ENCODE results near the gene OSM.

Gene OSM

DNA sequence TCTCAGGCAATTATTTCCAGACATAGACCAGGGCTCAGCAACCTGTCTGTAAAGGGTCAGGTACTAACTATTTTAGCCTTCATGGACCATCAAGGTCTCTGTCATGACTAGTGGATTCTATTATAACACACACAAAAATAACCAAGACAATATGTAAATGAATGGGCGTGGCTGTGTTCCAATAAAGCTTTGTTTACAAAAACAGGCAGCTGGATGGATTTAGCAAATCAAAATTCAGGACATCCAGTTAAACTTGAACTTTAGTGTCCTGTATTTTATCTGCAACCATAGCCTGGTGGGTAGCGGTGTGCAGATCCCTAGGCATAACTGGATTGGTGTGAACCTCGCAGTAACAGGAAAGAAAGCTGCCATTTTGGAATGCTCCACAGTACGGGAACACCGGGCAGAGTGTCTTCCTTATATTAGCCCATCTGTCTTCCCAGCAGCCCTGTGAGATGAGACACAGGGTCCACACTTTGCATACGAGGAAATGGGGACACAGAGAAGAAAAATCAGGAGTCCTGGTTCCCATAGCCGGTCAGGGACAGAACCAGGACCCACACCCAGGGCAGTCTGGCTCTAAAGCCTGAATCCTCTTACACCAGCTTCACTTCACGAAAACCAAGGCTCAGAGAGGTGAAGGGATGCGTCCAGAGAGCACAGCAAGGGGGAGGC is 35.7 kb downstream of the OSM start:
- DNase-seq (ENCODE audit: low spot score) = no peak
- Histone ChIP-seq H3K4me3 (no peak overlapping the region), H3K27ac (no peak overlapping the region)
- TF ChIP-seq, protein P1, sequence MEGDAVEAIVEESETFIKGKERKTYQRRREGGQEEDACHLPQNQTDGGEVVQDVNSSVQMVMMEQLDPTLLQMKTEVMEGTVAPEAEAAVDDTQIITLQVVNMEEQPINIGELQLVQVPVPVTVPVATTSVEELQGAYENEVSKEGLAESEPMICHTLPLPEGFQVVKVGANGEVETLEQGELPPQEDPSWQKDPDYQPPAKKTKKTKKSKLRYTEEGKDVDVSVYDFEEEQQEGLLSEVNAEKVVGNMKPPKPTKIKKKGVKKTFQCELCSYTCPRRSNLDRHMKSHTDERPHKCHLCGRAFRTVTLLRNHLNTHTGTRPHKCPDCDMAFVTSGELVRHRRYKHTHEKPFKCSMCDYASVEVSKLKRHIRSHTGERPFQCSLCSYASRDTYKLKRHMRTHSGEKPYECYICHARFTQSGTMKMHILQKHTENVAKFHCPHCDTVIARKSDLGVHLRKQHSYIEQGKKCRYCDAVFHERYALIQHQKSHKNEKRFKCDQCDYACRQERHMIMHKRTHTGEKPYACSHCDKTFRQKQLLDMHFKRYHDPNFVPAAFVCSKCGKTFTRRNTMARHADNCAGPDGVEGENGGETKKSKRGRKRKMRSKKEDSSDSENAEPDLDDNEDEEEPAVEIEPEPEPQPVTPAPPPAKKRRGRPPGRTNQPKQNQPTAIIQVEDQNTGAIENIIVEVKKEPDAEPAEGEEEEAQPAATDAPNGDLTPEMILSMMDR (IDR thresholded peaks at IDR 0.05) = no peak

DNA sequence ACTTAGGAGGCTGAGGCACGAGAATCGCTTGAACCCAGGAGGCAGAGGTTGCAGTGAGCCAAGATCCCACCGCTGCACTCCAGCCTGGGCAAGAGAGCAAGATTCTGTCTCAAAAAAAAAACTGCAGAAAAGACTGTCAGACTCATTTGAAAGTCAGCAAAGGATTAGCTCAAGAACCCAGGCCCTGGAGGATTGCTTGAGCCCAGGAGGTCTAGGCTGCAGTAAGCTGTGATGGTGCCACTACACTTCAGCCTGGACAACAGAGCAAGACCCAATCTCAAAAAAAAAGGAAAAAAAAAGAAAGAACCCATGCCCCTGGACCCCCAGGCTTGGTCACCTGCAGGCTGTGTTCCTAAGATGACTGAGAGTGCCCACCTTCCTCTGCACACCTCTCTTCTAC is 36.3 kb downstream of the OSM start:
- no peak overlapping the region for H3K27ac ChIP-seq
- no peak overlapping the region for H3K4me3 ChIP-seq
- no peak for DNase-seq (ENCODE audit: low spot score)
- TF ChIP-seq, protein P1 (IDR thresholded peaks at IDR 0.05) = no peak

DNA sequence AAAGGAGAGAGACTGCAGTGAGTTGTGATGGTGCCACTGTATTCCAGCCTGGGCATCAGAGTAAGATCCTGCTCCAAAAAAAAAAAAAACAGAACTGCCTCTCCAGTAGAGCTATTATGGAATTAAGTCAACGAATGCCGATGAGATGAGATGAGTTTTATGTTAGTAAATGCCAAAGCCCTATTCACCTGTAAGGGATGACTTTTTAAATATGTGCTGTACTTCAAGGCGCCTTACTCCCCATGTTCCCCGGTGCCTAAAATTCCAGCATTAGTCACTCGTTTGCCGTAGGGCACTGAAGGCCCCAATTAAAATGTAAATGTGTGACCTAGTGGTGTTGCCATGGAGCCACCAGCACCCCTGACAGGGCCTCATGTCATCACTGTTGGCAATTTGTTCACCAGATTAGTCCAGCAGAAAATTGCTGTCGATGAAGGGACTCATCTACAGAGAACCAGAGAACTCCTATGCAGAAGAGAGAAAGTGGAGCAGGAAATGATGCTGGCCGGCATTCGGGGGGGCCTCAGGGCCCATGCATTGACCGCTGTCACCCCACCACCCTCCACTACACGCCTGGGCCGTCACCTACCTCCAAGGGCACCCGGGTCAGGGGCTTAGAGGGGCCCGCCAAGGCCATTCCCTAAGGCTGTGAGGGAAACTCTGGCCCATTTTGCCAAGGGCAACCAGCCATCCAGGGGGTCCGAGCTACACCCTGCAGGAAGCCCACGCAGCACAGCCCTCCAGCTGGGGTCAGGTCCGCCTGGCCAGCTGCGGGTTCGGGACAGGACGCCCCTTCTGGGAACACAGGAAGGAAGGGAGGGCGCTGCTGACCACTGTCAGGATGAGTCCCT is 37.9 kb downstream of the OSM start:
- Histone ChIP-seq H3K27ac (no peak overlapping the region), H3K4me3 (no peak overlapping the region)
- DNase-seq (ENCODE audit: low spot score) = no peak
- TF ChIP-seq, protein P1 (IDR thresholded peaks at IDR 0.05) = no peak

DNA sequence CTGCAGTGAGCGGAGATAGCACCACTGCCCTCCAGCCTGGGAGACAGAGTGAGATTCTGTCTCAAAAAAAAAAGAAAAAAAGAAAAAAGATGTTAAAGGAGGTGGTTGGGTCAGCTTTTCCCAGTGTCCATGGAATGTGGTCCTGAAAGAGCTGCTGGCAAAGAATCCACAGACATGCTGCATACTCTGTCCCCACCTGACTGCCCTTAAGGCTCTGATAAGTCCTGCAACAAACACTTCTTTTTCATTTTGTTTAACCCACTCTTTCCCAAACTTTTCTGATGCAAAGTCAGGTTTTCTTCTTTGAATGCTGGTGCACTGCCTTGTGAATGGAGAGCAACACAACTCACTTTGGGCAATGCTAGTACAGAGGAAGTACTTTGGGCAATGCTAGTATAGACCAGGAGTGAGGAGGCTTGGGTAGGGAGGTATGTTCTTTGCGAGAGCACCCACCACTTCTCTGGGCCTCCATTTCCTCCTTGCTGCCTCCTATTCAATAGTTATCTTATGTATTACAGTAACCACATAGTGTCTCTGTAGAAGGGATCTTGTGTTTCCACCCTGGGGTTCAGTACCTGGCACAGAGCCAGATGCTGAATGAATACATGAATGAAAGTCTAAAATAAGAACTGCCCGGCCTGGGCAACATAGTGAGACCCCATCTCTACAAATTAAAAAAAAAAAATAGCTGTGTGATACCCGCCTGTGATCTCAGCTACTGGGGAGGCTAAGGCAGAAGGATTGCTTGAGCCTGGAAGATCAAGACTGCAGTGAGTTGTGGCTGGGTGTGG is 39.0 kb downstream of the OSM start:
- TF ChIP-seq, protein P1 (IDR thresholded peaks at IDR 0.05) = no peak
- Histone ChIP-seq H3K4me3 (no peak overlapping the region), H3K27ac (no peak overlapping the region)
- DNase-seq (ENCODE audit: low spot score) = no peak

DNA sequence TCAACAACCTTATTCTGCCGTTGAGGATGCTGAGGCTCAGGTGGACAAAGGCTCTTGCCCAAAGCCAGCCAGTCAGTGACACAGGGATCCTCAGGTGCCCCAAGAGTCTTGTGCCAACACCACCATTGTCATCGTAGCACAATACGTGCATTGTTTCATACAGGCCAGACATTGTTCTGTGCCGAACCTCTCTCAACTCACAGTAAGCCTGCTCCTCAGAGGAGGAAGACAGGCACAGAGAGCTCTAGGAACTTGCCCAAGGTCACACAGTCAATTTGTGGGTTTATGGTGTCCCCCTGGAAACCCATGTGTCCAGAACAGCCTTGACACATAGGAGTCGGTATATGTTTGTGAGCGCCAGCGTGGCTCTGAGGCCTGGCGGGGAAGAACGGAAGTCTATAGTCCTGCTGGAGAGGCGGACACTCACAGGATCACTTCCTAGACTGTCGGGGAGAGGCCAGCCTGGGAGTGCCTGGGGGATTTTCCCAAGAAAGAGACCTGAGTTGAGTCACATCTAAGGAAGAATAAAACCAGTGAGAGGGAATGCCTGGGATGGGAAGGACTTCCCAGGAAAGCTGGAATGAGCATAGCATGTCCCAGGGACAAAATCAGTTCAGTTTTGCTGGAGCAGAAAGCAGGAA is 40.3 kb downstream of the OSM start:
- no peak for DNase-seq (ENCODE audit: low spot score)
- H3K4me3 ChIP-seq = no peak overlapping the region
- TF ChIP-seq, protein P1 (IDR thresholded peaks at IDR 0.05) = no peak
- no peak overlapping the region for H3K27ac ChIP-seq

DNA sequence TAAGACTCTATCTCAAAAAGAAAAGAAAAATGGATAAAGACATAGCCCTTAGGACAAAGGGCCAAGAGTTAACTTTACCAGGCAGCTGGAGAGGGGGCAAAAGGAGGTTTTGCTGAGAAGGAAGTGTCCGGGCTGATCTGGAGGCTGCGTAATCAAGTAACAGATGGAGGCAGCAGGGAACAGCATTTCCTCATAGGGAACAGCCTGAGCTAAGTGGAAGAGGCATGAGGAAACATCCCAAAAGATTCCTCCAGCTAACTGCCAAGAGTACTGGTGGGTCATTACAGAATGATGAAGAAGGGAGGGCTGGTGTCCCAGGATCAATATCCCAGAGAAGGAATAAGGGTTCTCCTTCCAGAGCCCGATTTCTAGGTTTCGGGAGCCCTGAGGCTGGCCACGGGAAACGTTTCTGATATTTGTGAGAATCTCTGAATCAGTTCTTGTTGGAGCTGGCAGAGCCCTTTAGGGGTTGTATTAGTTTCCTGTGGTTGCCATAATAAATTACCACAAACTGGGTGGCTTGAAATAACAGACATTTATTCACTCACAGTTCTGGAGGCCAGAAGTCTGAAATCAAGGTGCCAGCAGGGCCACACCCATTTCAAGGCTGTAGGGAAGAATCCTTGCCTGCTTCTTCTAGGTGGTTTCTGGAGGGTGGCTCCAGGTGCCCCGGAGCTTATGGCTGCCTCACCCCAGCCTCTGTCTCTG is 41.3 kb downstream of the OSM start:
- no peak for DNase-seq (ENCODE audit: low spot score)
- TF ChIP-seq, protein P1 (IDR thresholded peaks at IDR 0.05) = no peak
- Histone ChIP-seq H3K27ac (no peak overlapping the region), H3K4me3 (no peak overlapping the region)

Measured in coronary artery (tissue), 2 donors.